HepG2 (cell line): ENCODE measurements around the gene RAET1E. TPM values are rescaled to one million over a fixed set of nuclear protein-coding genes. Genes with fewer than 3 reads are reported as not detected.
A peak's percentile ranks its signal among the peaks of the same experiment; 100 is the strongest.

Source experiments
- FOXA1 ChIP-seq, 2 experiments: fragments of 450-650 bp in 1 of 2; sonication (generic) in 1 of 2; formaldehyde crosslinking in 1 of 2; IDR thresholded peaks; 2 replicates each; pipeline versions ENCODE4 v1.4.0 to v1.6.1; 2016 to 2020; ENCODE audit warnings: missing genetic modification reagents in 1 of 2
- HOXD1 ChIP-seq: sonication (generic); formaldehyde crosslinking; IDR thresholded peaks from 2 replicates; pipeline ENCODE4 v1.5.0; 2020; ENCODE audit warnings: missing genetic modification reagents
- MEIS1 ChIP-seq: sonication (generic); formaldehyde crosslinking; IDR thresholded peaks from 2 replicates; pipeline ENCODE4 v1.9.0; 2021; ENCODE audit warnings: mild to moderate bottlenecking, missing genetic modification reagents, moderate library complexity, borderline replicate concordance
- PPARG ChIP-seq: conservative IDR thresholded peaks from 2 replicates; pipeline ENCODE4 v1.6.1; 2016; ENCODE audit warnings: missing biosample characterization, missing genetic modification reagents
- SCMH1 ChIP-seq: sonication (generic); formaldehyde crosslinking; IDR thresholded peaks from 2 replicates; pipeline ENCODE4 v1.9.0; 2021; ENCODE audit warnings: missing genetic modification reagents, mild to moderate bottlenecking, borderline replicate concordance
- SIX4 ChIP-seq: sonication (generic); formaldehyde crosslinking; IDR thresholded peaks from 2 replicates; pipeline ENCODE4 v1.4.0; 2020; ENCODE audit warnings: missing genetic modification reagents
- SYNCRIP ChIP-seq: fragments of 200-400 bp; formaldehyde crosslinking; IDR thresholded peaks from 2 replicates; pipeline ENCODE4 v1.6.1; 2018; ENCODE audit warnings: mild to moderate bottlenecking, low read depth, low read length; ENCODE audit not compliant: insufficient read depth
- ZBTB21 ChIP-seq: sonication (generic); formaldehyde crosslinking; IDR thresholded peaks from 2 replicates; pipeline ENCODE4 v1.4.0; 2020; ENCODE audit warnings: missing genetic modification reagents
- ZFP36L1 ChIP-seq: sonication (generic); formaldehyde crosslinking; IDR thresholded peaks from 2 replicates; pipeline ENCODE4 v1.8.0; 2022; ENCODE audit warnings: mild to moderate bottlenecking, missing genetic modification reagents, moderate library complexity
- ZNF136 ChIP-seq: sonication (generic); formaldehyde crosslinking; IDR thresholded peaks from 2 replicates; pipeline ENCODE4 v1.8.1; 2022; ENCODE audit warnings: low read depth, mild to moderate bottlenecking, moderate library complexity, missing genetic modification reagents
- ZNF367 ChIP-seq: sonication (generic); formaldehyde crosslinking; IDR thresholded peaks from 2 replicates; pipeline ENCODE4 v1.4.0; 2020; ENCODE audit warnings: missing genetic modification reagents, borderline replicate concordance
- ZNF577 ChIP-seq: sonication (generic); formaldehyde crosslinking; IDR thresholded peaks from 2 replicates; pipeline ENCODE4 v1.4.0; 2020; ENCODE audit warnings: mild to moderate bottlenecking, low read depth, missing genetic modification reagents, borderline replicate concordance
- ZNF629 ChIP-seq: sonication (generic); formaldehyde crosslinking; conservative IDR thresholded peaks from 2 replicates; pipeline ENCODE4 v1.5.0; 2020; ENCODE audit warnings: missing genetic modification reagents
- ZNF652 ChIP-seq: IDR thresholded peaks from 2 replicates; pipeline ENCODE4 v1.6.1; 2016; ENCODE audit warnings: low read depth, borderline replicate concordance
- ZNF850 ChIP-seq: sonication (generic); formaldehyde crosslinking; conservative IDR thresholded peaks from 2 replicates; pipeline ENCODE4 v1.9.0; 2021; ENCODE audit warnings: mild to moderate bottlenecking, missing genetic modification reagents
- polyA plus RNA-seq, 8 experiments: library from polyadenylated mRNA; depleted of rRNA in 3 of 8; stranded (reverse) in 7 of 8; unstranded in 1 of 8; fragments of >200 nt; fragmentation: Illumina TruSeq in 4 of 8; extraction: Trizol in 4 of 8; gene quantifications; 2 replicates each; pipeline versions ENCODE4 v1.2.1 to v1.2.3, GENCODE V29; 2011 to 2016; ENCODE audit warnings: low read depth in 4 of 8, missing spikeins in 1 of 8, mixed read lengths in 1 of 8; ENCODE audit not compliant: insufficient read depth in 1 of 8
- total RNA-seq, 5 experiments: library from RNA; depleted of rRNA; stranded (reverse); fragments of >200 nt; fragmentation: Illumina TruSeq; extraction: Trizol; gene quantifications; 2 replicates each; pipeline ENCODE4 v1.2.3, GENCODE V29; 2016; ENCODE audit warnings: low read depth in 1 of 5
- TF ChIP-seq, protein P1 (sequence below): sonication (generic); formaldehyde crosslinking; IDR thresholded peaks from 2 replicates; pipeline ENCODE4 v1.8.0; 2022; ENCODE audit warnings: low read depth, missing genetic modification reagents
- TF ChIP-seq, protein P2 (sequence below): sonication (generic); formaldehyde crosslinking; IDR thresholded peaks from 2 replicates; pipeline ENCODE4 v1.8.0; 2022; ENCODE audit warnings: mild to moderate bottlenecking, missing genetic modification reagents, moderate library complexity
- TF ChIP-seq, protein P3 (sequence below): sonication (generic); formaldehyde crosslinking; IDR thresholded peaks from 2 replicates; pipeline ENCODE4 v1.5.0; 2020; ENCODE audit warnings: missing genetic modification reagents
- TF ChIP-seq, protein P4 (sequence below): sonication (generic); formaldehyde crosslinking; IDR thresholded peaks from 2 replicates; pipeline ENCODE4 v1.8.0; 2022; ENCODE audit warnings: mild to moderate bottlenecking, missing genetic modification reagents
- TF ChIP-seq, protein P5 (sequence below): sonication (generic); formaldehyde crosslinking; IDR thresholded peaks from 2 replicates; pipeline ENCODE4 v1.8.0; 2022; ENCODE audit warnings: missing genetic modification reagents, mild to moderate bottlenecking, moderate library complexity, borderline replicate concordance

The RAET1E gene
- total and polyA plus RNA-seq, 2 of the 13 experiments (the other 11 are each of a cell fraction or from before 2014, with no cell fraction given): not detected

DNA sequence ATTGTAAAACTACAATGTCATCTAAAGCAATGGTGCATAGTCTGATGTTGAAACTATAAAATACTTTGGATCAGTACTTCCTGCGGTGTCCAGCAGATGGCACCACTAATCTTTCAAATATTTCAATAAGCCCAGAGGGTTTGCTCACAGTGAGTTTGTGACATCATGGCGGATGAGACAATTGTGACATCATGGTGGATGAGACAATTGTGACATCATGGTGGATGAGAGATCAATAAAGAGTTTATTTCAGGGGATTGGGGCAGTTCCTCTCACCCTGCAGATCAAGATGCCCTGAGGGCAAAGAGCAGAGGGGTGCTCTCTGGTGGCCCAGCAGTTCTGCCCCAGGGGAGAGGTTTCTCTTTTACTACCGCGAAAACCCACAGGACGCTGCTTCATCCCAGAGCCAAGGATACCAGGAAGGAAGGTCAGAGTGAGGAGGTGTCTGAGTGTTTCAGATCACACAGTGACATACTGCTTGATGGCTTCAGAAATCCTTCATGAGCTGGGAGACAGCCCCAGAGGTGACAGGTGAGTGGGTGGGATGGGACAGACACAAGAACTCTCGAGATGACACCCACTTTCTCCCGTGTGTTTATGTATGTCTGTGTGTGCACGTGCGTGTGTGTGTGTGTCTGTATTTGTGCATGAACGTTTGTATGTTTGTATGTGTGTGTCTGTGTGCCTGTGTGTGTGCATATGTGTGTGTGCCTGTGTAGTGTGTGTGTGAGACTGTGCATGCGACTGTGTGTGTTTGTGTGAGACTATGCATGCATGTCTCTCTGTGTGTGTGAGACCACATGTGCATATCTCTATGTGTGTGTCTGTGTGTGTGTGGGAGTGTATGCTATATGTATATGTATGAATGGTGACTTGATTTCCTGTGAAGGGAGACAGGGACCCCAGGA, 36.6 kb upstream of the RAET1E start (continued):
- TF ChIP-seq, protein P1, sequence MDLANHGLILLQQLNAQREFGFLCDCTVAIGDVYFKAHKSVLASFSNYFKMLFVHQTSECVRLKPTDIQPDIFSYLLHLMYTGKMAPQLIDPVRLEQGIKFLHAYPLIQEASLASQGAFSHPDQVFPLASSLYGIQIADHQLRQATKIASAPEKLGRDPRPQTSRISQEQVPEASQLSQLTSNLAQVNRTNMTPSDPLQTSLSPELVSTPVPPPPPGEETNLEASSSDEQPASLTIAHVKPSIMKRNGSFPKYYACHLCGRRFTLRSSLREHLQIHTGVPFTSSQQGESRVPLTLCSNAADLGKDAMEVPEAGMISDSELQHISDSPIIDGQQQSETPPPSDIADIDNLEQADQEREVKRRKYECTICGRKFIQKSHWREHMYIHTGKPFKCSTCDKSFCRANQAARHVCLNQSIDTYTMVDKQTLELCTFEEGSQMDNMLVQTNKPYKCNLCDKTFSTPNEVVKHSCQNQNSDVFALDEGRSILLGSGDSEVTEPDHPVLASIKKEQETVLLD (CRISPR knock-in tag): no peak
- TF ChIP-seq SYNCRIP: no peak
- no peak for TF ChIP-seq SIX4
- TF ChIP-seq ZNF136 (CRISPR knock-in tag): no peak
- TF ChIP-seq ZNF577 (CRISPR knock-in tag): no peak
- TF ChIP-seq, protein P2, sequence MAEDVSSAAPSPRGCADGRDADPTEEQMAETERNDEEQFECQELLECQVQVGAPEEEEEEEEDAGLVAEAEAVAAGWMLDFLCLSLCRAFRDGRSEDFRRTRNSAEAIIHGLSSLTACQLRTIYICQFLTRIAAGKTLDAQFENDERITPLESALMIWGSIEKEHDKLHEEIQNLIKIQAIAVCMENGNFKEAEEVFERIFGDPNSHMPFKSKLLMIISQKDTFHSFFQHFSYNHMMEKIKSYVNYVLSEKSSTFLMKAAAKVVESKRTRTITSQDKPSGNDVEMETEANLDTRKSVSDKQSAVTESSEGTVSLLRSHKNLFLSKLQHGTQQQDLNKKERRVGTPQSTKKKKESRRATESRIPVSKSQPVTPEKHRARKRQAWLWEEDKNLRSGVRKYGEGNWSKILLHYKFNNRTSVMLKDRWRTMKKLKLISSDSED (CRISPR knock-in tag): no peak
- no peak for TF ChIP-seq ZFP36L1 (CRISPR knock-in tag)
- TF ChIP-seq, protein P3, sequence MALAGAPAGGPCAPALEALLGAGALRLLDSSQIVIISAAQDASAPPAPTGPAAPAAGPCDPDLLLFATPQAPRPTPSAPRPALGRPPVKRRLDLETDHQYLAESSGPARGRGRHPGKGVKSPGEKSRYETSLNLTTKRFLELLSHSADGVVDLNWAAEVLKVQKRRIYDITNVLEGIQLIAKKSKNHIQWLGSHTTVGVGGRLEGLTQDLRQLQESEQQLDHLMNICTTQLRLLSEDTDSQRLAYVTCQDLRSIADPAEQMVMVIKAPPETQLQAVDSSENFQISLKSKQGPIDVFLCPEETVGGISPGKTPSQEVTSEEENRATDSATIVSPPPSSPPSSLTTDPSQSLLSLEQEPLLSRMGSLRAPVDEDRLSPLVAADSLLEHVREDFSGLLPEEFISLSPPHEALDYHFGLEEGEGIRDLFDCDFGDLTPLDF: no peak
- TF ChIP-seq PPARG: no peak
- no peak for TF ChIP-seq MEIS1
- TF ChIP-seq ZNF367 (CRISPR knock-in tag): no peak
- TF ChIP-seq ZNF850 (CRISPR knock-in tag): no peak
- TF ChIP-seq ZNF652: no peak
- TF ChIP-seq, protein P4, sequence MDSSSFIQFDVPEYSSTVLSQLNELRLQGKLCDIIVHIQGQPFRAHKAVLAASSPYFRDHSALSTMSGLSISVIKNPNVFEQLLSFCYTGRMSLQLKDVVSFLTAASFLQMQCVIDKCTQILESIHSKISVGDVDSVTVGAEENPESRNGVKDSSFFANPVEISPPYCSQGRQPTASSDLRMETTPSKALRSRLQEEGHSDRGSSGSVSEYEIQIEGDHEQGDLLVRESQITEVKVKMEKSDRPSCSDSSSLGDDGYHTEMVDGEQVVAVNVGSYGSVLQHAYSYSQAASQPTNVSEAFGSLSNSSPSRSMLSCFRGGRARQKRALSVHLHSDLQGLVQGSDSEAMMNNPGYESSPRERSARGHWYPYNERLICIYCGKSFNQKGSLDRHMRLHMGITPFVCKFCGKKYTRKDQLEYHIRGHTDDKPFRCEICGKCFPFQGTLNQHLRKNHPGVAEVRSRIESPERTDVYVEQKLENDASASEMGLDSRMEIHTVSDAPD: no peak
- no peak for TF ChIP-seq SCMH1
- TF ChIP-seq, protein P5, sequence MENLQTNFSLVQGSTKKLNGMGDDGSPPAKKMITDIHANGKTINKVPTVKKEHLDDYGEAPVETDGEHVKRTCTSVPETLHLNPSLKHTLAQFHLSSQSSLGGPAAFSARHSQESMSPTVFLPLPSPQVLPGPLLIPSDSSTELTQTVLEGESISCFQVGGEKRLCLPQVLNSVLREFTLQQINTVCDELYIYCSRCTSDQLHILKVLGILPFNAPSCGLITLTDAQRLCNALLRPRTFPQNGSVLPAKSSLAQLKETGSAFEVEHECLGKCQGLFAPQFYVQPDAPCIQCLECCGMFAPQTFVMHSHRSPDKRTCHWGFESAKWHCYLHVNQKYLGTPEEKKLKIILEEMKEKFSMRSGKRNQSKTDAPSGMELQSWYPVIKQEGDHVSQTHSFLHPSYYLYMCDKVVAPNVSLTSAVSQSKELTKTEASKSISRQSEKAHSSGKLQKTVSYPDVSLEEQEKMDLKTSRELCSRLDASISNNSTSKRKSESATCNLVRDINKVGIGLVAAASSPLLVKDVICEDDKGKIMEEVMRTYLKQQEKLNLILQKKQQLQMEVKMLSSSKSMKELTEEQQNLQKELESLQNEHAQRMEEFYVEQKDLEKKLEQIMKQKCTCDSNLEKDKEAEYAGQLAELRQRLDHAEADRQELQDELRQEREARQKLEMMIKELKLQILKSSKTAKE (CRISPR knock-in tag): no peak
- TF ChIP-seq ZBTB21 (CRISPR knock-in tag): peak; percentile 98
- peak; percentile 32; the same call in 1 of the 2 replicates for TF ChIP-seq FOXA1 (IDR thresholded peaks at IDR 0.05)
- TF ChIP-seq FOXA1 (CRISPR knock-in tag; IDR thresholded peaks at IDR 0.05): no peak
- TF ChIP-seq ZNF629 (CRISPR knock-in tag): no peak
- TF ChIP-seq HOXD1 (CRISPR knock-in tag): no peak
